Skeletal muscle satellite cell (primary cell): Measurements from ENCODE around the gene OTOA. TPM values are rescaled to one million over a fixed set of nuclear protein-coding genes. Genes with fewer than 3 reads are reported as not detected.

ENCODE experiments used
- H3K27me3 ChIP-seq: 2 replicates; pipeline ENCODE4 v1.7.0; 2013; ENCODE audit warnings: low read length; ENCODE audit not compliant: control insufficient read depth, insufficient read depth
- H3K36me3 ChIP-seq: 2 replicates; pipeline ENCODE4 v1.7.0; 2013; ENCODE audit warnings: mild to moderate bottlenecking, control low read depth, low read length; ENCODE audit not compliant: insufficient read depth
- H3K4me1 ChIP-seq: 2 replicates; pipeline ENCODE4 v1.7.0; 2013; ENCODE audit warnings: low read length; ENCODE audit not compliant: control insufficient read depth, insufficient read depth
- H3K4me2 ChIP-seq: 2 replicates; pipeline ENCODE4 v1.7.0; 2013; ENCODE audit warnings: mild to moderate bottlenecking, low read length
- H3K4me3 ChIP-seq: 2 replicates; pipeline ENCODE4 v1.7.0; 2013; ENCODE audit warnings: low read length
- H3K9ac ChIP-seq: 2 replicates; pipeline ENCODE4 v1.7.0; 2013; ENCODE audit warnings: mild to moderate bottlenecking, low read depth, low read length, moderate library complexity
- H3K9me3 ChIP-seq: replicated peaks from 2 replicates; pipeline ENCODE4 v1.7.0; 2013; ENCODE audit warnings: mild to moderate bottlenecking, control low read depth, low read length
- total RNA-seq: library from RNA; depleted of rRNA; stranded (reverse); fragments of >200 nt; gene quantifications from 2 replicates; pipeline ENCODE4 v1.2.3, GENCODE V29; 2012; rRNA removed

OTOA gene
- total RNA-seq: not detected in 2 replicates

DNA sequence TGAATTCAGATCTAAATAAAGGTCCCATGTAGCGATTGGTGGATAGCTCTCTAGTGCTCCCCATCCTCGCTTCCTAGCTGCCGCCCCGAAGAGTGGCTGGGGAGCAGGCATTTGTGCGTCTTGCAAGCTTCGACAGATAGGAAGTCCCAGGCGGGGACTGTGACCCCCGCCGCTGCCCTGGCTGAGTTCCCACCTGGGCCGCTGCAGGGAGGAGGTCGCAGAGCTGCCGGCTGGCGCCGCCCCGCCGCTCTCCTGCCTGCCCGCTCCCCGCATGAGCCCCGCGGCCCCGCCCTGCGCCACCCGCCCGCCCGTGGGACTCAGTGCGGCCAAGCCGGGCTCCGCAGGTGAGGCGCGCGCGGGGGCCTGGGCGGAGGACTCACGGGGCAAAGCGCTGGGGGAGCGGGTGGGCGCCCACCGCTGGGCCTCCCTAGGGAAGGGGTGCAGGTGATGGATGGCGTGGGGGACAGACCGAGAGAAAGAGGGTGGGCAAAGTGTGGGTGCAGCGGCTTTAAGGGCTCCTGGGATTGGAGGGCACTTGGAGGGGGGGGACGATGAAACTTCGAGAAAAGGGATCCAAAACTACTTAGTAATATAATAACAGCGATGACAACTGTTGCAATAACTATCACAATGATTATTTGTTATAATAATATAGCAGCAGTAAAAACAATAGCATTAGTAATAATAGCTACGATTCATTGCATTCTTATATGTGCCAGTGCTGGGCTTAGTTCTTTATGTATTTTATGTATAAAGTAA lies at the start of gene OTOA:
Gene OTOA (plus strand): TSS at position 80 of the 759 bp plus-strand sequence. CDS start 14,547 bp downstream, outside the sequence.
- no peak within 1 kb of the TSS for H3K4me3 ChIP-seq
- H3K27me3 ChIP-seq: peaks cover 15% of the 10 kb centered on the region
- H3K36me3 ChIP-seq: peaks cover 9% of the 10 kb centered on the region
- no peak within 1 kb of the TSS for H3K9ac ChIP-seq
- H3K9me3 ChIP-seq: no peaks in the 10 kb centered on the region
- H3K4me2 ChIP-seq: peak within 1 kb of the TSS; percentile 70
- H3K4me1 ChIP-seq: no peaks in the 10 kb centered on the region

DNA sequence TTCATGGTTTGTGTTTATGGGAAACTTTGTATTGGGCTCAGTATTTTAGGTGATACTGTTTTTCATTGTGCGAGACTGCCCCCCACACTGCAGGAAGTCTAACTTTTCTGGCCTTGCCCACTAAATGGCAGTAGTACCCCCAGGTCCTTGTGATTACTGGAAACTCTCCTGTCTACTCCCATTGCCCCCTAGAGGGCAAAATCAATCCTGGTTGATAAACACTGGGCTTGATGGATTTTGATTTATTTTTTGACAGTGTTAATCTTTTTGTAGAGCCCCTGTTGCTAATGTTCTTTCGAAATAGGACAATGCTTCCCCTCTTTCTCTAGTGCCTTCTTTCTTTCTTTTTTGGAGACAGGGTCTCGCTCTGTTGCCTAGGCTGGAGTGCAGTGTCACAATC lies 48.9 kb upstream of the OTOA start:
- peaks cover 48% of the 10 kb centered on the region for H3K4me1 ChIP-seq
- H3K27me3 ChIP-seq: no peaks in the 10 kb centered on the region
- peaks cover 46% of the 10 kb centered on the region for H3K36me3 ChIP-seq
- no peak overlapping the region for H3K9ac ChIP-seq
- H3K4me3 ChIP-seq: no peak overlapping the region
- H3K4me2 ChIP-seq: no peak overlapping the region
- H3K9me3 ChIP-seq: no peaks in the 10 kb centered on the region

DNA sequence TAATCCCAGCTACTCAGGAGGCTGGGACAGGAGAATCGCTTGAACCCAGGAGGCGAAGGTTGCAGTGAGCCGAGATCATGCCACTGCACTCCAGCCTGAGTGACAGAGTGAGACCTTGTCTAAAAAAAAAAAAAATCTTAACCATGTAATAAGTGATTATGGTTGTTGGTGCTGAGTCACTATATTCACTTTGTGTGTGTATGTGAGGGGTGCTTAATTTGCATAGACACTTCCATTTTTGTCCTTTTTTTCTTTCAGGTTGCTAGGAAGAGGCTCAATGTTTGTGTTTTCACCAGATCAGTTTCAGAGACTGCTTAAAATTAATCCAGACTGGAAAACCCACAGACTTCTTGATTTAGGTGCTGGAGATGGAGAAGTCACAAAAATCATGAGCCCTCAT lies 46.2 kb upstream of the OTOA start:
- Histone ChIP-seq H3K9me3 (no peaks in the 10 kb centered on the region), H3K27me3 (no peaks in the 10 kb centered on the region), H3K36me3 (peaks cover 56% of the 10 kb centered on the region), H3K9ac (no peak overlapping the region), H3K4me3 (no peak overlapping the region), H3K4me2 (no peak overlapping the region), H3K4me1 (peaks cover 29% of the 10 kb centered on the region)

DNA sequence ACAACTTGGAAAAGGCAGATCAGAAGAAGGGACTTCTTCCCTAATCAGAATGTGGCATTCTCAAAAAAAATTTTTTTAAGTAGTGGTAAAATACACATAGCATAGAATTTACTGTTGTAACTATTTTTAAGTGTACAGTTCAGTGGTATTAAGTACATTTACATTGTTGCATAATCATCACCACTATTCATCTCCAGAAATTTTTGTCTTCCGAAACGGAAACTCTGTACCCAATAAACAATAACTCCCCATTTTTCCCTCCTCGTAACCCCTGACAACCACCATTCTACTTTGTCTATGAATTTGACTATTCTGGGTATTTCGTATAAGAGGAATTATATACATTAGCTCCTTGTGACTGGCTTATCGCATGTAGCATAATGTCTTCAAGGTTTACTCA lies 45.5 kb upstream of the OTOA start:
- Histone ChIP-seq H3K36me3 (peaks cover 59% of the 10 kb centered on the region), H3K4me1 (peaks cover 22% of the 10 kb centered on the region), H3K9me3 (no peaks in the 10 kb centered on the region), H3K4me2 (no peak overlapping the region), H3K9ac (no peak overlapping the region), H3K4me3 (no peak overlapping the region), H3K27me3 (no peaks in the 10 kb centered on the region)

DNA sequence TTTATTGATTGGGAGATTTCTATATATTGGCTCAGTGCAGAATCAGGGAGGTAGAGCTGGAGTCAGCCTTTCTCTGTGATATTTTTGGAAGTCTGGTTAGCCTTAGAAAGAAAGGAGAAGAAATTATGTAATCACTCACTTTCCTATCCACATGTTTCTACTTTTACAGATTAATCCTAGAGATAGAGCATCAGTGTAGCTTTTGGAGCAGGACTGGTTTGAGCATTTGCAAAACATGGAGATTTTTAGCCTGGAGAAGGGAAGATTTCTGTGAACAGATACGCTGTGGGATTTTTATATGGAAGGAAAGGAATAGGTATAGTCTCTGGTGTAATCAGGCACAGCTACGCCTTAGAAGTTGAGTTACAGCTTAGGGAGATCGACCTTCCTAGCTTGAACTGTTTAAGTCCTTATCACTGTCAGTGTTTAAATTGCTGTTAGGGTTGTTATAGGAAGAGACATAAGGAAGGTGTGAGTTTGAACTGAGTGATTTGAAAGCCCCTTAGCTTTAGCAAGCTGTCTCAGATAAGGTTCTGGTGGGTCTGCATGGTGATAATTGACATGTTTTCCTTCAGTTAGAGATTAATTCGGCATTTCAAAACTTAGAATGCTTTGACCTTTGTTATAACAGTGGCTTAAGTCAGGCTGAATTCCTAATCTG lies 43.9 kb upstream of the OTOA start:
- H3K4me1 ChIP-seq: peaks cover 8% of the 10 kb centered on the region
- H3K9ac ChIP-seq: no peak overlapping the region
- peaks cover 62% of the 10 kb centered on the region for H3K36me3 ChIP-seq
- no peaks in the 10 kb centered on the region for H3K27me3 ChIP-seq
- no peak overlapping the region for H3K4me3 ChIP-seq
- no peak overlapping the region for H3K4me2 ChIP-seq
- H3K9me3 ChIP-seq: no peaks in the 10 kb centered on the region

DNA sequence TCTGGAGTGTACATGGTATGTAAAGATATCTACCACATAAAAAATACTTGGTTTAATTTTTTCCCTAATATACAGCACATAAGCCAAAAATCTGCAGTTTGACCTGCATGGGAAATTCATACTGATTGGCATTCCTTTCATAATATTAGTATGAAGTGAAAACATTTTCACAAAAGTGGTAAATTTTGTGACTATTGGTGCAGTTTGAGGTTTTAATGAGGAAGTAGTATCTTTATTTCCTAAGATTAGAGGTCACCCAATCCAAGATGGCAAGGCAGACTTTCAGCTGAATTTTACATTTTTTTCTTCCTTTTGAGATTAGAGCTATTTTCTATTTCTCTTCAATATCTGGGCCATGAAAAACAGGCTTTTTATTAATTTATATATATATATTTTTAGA lies 43.2 kb upstream of the OTOA start:
- no peak overlapping the region for H3K4me2 ChIP-seq
- no peaks in the 10 kb centered on the region for H3K9me3 ChIP-seq
- H3K4me3 ChIP-seq: no peak overlapping the region
- H3K36me3 ChIP-seq: peaks cover 62% of the 10 kb centered on the region
- H3K9ac ChIP-seq: no peak overlapping the region
- no peaks in the 10 kb centered on the region for H3K27me3 ChIP-seq
- H3K4me1 ChIP-seq: peaks cover 15% of the 10 kb centered on the region

DNA sequence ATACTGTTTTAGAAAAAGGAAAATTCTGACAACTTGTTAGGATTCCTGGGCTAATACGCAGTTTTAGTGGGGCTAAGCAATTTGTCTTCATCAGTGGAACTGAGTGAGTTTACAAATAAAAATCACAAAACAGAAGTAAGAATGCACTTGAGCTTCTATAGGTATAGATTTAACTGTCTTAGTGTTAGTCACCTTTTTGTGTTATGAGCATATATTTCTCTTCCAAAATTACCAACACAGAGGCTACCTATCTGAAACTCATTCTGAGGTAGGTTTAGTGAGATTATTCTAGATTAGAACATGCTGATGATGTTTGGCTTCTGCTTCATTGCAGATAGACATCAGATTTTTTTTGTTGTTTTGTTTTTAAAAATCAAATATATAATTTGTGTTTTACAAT lies 41.2 kb upstream of the OTOA start:
- Histone ChIP-seq H3K36me3 (peaks cover 58% of the 10 kb centered on the region), H3K9ac (no peak overlapping the region)

DNA sequence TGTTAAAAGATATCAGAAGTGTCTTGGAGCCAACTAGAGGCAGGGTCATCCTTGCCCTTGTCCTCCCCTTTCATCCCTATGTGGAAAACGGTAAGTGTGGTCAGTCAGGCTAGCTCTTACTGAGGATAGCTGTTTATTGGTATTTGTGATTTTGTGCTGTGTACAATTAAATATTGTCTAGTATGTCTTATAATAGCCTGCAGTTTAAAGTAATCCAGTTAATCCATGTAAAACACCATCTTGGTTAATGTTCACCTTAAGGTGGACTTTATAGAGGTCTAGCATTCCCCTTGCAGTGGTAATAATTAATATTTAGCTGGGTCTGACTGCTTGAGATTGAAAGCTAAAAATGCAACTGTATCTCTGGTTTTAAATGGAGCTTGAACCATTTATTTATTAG lies 38.7 kb upstream of the OTOA start:
- Histone ChIP-seq H3K27me3 (no peaks in the 10 kb centered on the region), H3K4me1 (peaks cover 53% of the 10 kb centered on the region), H3K9ac (no peak overlapping the region), H3K36me3 (peaks cover 61% of the 10 kb centered on the region), H3K9me3 (no peaks in the 10 kb centered on the region), H3K4me3 (no peak overlapping the region), H3K4me2 (no peak overlapping the region)

More for the DNA sequence above, 41.2 kb upstream of the OTOA start:
- no peak overlapping the region for H3K4me2 ChIP-seq
- H3K4me3 ChIP-seq: no peak overlapping the region
- peaks cover 33% of the 10 kb centered on the region for H3K4me1 ChIP-seq
- no peaks in the 10 kb centered on the region for H3K27me3 ChIP-seq
- no peaks in the 10 kb centered on the region for H3K9me3 ChIP-seq

DNA sequence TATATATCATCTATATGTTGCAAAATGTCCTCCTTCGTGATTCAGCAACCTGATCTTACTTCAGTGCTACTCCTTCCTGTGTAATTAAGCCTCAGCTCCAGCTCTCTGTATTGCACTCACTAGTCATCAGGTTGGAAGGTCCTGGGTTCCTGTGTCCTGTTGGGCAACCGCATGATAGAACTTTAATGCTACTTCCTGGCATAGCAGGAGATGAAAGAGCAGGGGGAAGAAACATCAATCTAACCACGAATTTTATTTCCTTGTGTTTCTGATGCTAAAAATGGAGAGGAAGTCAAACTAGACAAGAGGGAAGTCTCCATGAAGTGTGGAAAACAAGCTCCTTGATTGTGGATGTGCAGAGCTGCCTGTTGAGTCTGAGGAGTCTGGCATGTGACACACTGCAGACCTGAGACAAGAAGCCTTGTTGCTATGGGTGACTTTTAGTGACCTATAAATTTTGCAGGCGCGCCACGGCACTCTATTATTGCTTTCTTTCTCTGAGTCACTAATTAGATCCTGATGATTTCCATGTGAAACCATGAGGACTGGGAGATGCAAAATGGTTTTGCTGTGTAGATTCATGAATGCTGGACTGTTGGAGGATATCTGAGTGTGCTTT lies 37.0 kb upstream of the OTOA start:
- H3K4me2 ChIP-seq: peak overlapping the region; percentile 70

DNA sequence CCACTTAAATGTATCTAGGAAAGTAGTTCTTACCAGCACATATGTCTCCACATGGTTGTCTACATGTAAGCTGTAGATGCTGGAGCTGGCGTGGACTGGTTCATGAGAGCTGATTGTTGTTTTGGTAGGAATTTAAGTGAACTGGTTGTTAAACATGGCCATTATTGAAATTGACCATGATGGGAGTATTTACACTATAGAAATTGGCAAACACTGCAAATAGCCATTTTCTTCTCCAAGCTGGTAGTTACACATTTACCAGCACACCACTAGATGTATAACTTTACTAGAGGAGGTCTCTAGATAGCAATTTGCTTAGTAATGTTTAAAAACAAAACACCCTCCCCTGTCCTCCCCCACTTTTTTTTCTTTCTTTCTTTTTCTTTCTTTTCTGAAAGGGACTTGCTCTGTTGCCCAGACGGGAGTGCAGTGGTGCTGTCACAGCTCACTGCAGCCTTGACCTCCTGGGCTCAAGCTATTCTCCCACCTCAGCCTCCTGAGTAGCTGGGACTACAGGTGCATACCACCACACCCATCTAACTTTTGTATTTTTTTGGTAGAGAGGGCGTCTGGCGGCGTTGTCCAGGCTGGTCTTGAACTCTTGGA lies 35.5 kb upstream of the OTOA start:
- H3K4me2 ChIP-seq: peak overlapping the region; percentile 58
- H3K9me3 ChIP-seq: no peaks in the 10 kb centered on the region
- peak overlapping the region; percentile 72 for H3K9ac ChIP-seq
- no peaks in the 10 kb centered on the region for H3K27me3 ChIP-seq
- peak overlapping the region; percentile 38 for H3K4me3 ChIP-seq
- H3K4me1 ChIP-seq: peaks cover 47% of the 10 kb centered on the region
- H3K36me3 ChIP-seq: peaks cover 56% of the 10 kb centered on the region

More for the DNA sequence above, 37.0 kb upstream of the OTOA start:
- H3K4me1 ChIP-seq: peaks cover 48% of the 10 kb centered on the region
- H3K27me3 ChIP-seq: no peaks in the 10 kb centered on the region
- no peaks in the 10 kb centered on the region for H3K9me3 ChIP-seq
- peak overlapping the region; percentile 72 for H3K9ac ChIP-seq
- H3K36me3 ChIP-seq: peaks cover 62% of the 10 kb centered on the region
- H3K4me3 ChIP-seq: no peak overlapping the region

DNA sequence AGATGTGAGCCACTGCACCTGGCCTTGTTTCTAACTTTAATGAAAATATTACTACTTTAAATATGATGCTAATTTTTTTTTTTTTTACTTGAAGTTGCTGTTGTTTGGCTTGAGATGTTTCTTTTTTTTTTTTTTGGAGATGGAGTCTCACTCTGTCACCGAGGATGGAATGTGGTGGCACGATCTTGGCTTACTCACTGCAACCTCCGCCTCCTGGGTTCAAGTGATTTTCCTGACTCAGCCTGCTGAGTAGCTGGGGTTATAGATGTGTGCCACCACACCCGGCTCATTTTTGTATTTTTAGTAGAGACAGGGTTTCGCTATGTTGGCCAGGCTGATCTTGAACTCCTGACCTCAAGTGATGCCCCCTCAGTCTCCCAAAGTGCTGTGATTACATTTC lies 35.0 kb upstream of the OTOA start:
- Histone ChIP-seq H3K9me3 (no peaks in the 10 kb centered on the region), H3K4me3 (peak overlapping the region; percentile 51), H3K4me2 (peak overlapping the region; percentile 68), H3K4me1 (peaks cover 47% of the 10 kb centered on the region), H3K9ac (peak overlapping the region; percentile 72), H3K36me3 (peaks cover 57% of the 10 kb centered on the region), H3K27me3 (no peaks in the 10 kb centered on the region)
